H1 (cell line): ENCODE measurements around the gene POFUT2. TPM values are rescaled to one million over a fixed set of nuclear protein-coding genes. Genes with fewer than 3 reads are reported as not detected.

Source experiments
- CTCF ChIA-PET: fragments of 300-600 bp; sonication (Branson Sonifier 250); formaldehyde crosslinking; loops from one replicate; lab custom pipeline; 2021; ENCODE audit not compliant: partially characterized antibody; lab: Charles Lee
- POLR2A ChIA-PET: fragments of 300-600 bp; sonication (Branson Sonifier 250); formaldehyde crosslinking; loops from one replicate; lab custom pipeline; 2021; ENCODE audit warnings: inconsistent platforms; ENCODE audit not compliant: partially characterized antibody; lab: Charles Lee
- DNase-seq, 2 experiments: peaks; one replicate each; pipeline versions ENCODE4 v3.0.0 to v3.0.0-alpha.2; 2010 to 2022; ENCODE audit warnings: low spot score in 2 of 2, low read depth in 1 of 2, mixed read lengths in 1 of 2
- FAIRE-seq: peaks from 2 replicates; lab custom pipeline; 2011; peaks lifted over from hg19 to GRCh38; lab: Jason Lieb, UNC
- H2AFZ ChIP-seq: 2 replicates; pipeline ENCODE4 v1.8.1; 2012; ENCODE audit warnings: low read length, inconsistent platforms
- H2AK5ac ChIP-seq: 2 replicates; pipeline ENCODE4 v1.6.1; 2013; ENCODE audit warnings: low read depth, low read length
- H2BK120ac ChIP-seq: replicated peaks from 2 replicates; pipeline ENCODE3; 2013; ENCODE audit warnings: low read depth, low read length, inconsistent platforms
- H2BK12ac ChIP-seq: 2 replicates; pipeline ENCODE4 v1.6.1; 2013; ENCODE audit warnings: low read depth, low read length
- H2BK15ac ChIP-seq: 2 replicates; pipeline ENCODE4 v1.6.1; 2013; ENCODE audit warnings: low read length
- H2BK20ac ChIP-seq: 2 replicates; pipeline ENCODE4 v1.6.1; 2013; ENCODE audit warnings: low read length
- H2BK5ac ChIP-seq: 2 replicates; pipeline ENCODE4 v1.6.1; 2013; ENCODE audit warnings: low read depth, low read length
- H3K14ac ChIP-seq: 2 replicates; pipeline ENCODE4 v1.6.1; 2013; ENCODE audit warnings: inconsistent platforms; ENCODE audit not compliant: insufficient read length
- H3K18ac ChIP-seq: 2 replicates; pipeline ENCODE4 v1.6.1; 2013; ENCODE audit warnings: low read length; ENCODE audit errors: extremely low read depth
- H3K23ac ChIP-seq: 2 replicates; pipeline ENCODE4 v1.6.1; 2013; ENCODE audit warnings: inconsistent platforms; ENCODE audit not compliant: insufficient read length
- H3K23me2 ChIP-seq: 2 replicates; pipeline ENCODE4 v1.6.1; 2013; ENCODE audit warnings: low read depth, low read length
- H3K27ac ChIP-seq: 2 replicates; pipeline ENCODE4 v1.6.1; 2011; ENCODE audit warnings: low read depth, low read length, inconsistent platforms
- H3K27me3 ChIP-seq, 4 experiments: replicated peaks in 1 of 4; 1 replicate in 1 of 4; 2 replicates in 3 of 4; pipeline versions ENCODE4 v1.6.1 to v1.8.1; 2011 to 2013; ENCODE audit warnings: low read length in 3 of 4, mild to moderate bottlenecking in 3 of 4, inconsistent platforms in 2 of 4, mixed read lengths in 2 of 4, moderate library complexity in 1 of 4; ENCODE audit not compliant: control insufficient read depth in 3 of 4, insufficient read depth in 3 of 4; ENCODE audit errors: extremely low read depth in 1 of 4
- H3K36me3 ChIP-seq, 4 experiments: 2 replicates each; pipeline versions ENCODE4 v1.6.1 to v1.8.1; 2011 to 2013; ENCODE audit warnings: mild to moderate bottlenecking in 4 of 4, low read length in 3 of 4, moderate library complexity in 2 of 4, control low read depth in 1 of 4, inconsistent platforms in 1 of 4; ENCODE audit not compliant: insufficient read depth in 4 of 4, control insufficient read depth in 2 of 4
- H3K4ac ChIP-seq: replicated peaks from 2 replicates; pipeline ENCODE3; 2013; ENCODE audit warnings: low read length, low read depth, mixed read lengths, inconsistent platforms; ENCODE audit not compliant: insufficient read length
- H3K4me1 ChIP-seq, 4 experiments: replicated peaks in 1 of 4; 1 replicate in 1 of 4; 2 replicates in 3 of 4; pipeline versions ENCODE4 v1.6.1 to v1.8.1; 2011 to 2013; ENCODE audit warnings: low read length in 3 of 4, inconsistent platforms in 2 of 4, mixed read lengths in 1 of 4; ENCODE audit not compliant: insufficient read depth in 4 of 4, control insufficient read depth in 3 of 4
- H3K4me2 ChIP-seq, 2 experiments: 2 replicates each; pipeline versions ENCODE4 v1.6.1 to v1.8.1; 2011 to 2013; ENCODE audit warnings: low read depth in 2 of 2, low read length in 2 of 2, control low read depth in 1 of 2, inconsistent platforms in 1 of 2, mild to moderate bottlenecking in 1 of 2; ENCODE audit not compliant: insufficient read depth in 1 of 2
- H3K4me3 ChIP-seq, 4 experiments: fragments of 200-600, 300-600 bp in 1 of 4; sonication (generic), shearing (Covaris generic), sonication (Bioruptor Twin) in 1 of 4; 2 replicates each; pipeline versions ENCODE4 v1.5.1 to v1.8.1; 2011 to 2016; ENCODE audit warnings: low read length in 4 of 4, low read depth in 3 of 4, control low read depth in 2 of 4, inconsistent platforms in 2 of 4, mild to moderate bottlenecking in 2 of 4, mixed read lengths in 1 of 4, moderate library complexity in 1 of 4; ENCODE audit not compliant: insufficient read depth in 2 of 4; ENCODE audit errors: extremely low read depth in 1 of 4
- H3K56ac ChIP-seq: replicated peaks from 2 replicates; pipeline ENCODE3; 2013; ENCODE audit warnings: low read depth, mild to moderate bottlenecking, mixed read lengths, low read length, inconsistent platforms; ENCODE audit not compliant: insufficient read length
- H3K79me1 ChIP-seq: 2 replicates; pipeline ENCODE4 v1.6.1; 2013; ENCODE audit warnings: low read depth, low read length, control low read depth
- H3K79me2 ChIP-seq, 2 experiments: 2 replicates each; pipeline versions ENCODE4 v1.6.1 to v1.8.1; 2012 to 2013; ENCODE audit warnings: low read length in 2 of 2, mild to moderate bottlenecking in 2 of 2, inconsistent platforms in 1 of 2; ENCODE audit not compliant: insufficient read depth in 2 of 2, control insufficient read depth in 1 of 2
- H3K9ac ChIP-seq, 4 experiments: replicated peaks in 1 of 4; 1 replicate in 1 of 4; 2 replicates in 3 of 4; pipeline versions ENCODE4 v1.6.1 to v1.8.1; 2011 to 2013; ENCODE audit warnings: low read depth in 3 of 4, low read length in 3 of 4, control low read depth in 2 of 4, mild to moderate bottlenecking in 2 of 4, moderate library complexity in 2 of 4, inconsistent platforms in 1 of 4; ENCODE audit errors: extremely low read depth in 1 of 4
- H3K9me3 ChIP-seq, 2 experiments: 2 replicates each; pipeline versions ENCODE4 v1.6.1 to v1.8.1; 2012 to 2013; ENCODE audit warnings: mild to moderate bottlenecking in 2 of 2, moderate library complexity in 2 of 2, control low read depth in 1 of 2, inconsistent platforms in 1 of 2, low read depth in 1 of 2, low read length in 1 of 2, mixed read lengths in 1 of 2; ENCODE audit not compliant: insufficient read depth in 2 of 2
- H4K20me1 ChIP-seq, 2 experiments: replicated peaks in 1 of 2; 2 replicates each; pipeline versions ENCODE3 to v1.8.1; 2011 to 2013; ENCODE audit warnings: inconsistent platforms in 2 of 2, low read length in 2 of 2, mild to moderate bottlenecking in 1 of 2; ENCODE audit not compliant: insufficient read depth in 2 of 2, control insufficient read depth in 1 of 2
- H4K5ac ChIP-seq: 2 replicates; pipeline ENCODE4 v1.6.1; 2013; ENCODE audit warnings: low read length, low read depth, mixed read lengths, inconsistent platforms; ENCODE audit not compliant: insufficient read length
- H4K8ac ChIP-seq: 2 replicates; pipeline ENCODE4 v1.8.0; 2013; ENCODE audit warnings: mild to moderate bottlenecking, moderate library complexity, low read length, inconsistent platforms; ENCODE audit not compliant: insufficient read depth; ENCODE audit errors: extremely low read depth
- H4K91ac ChIP-seq: replicated peaks from 2 replicates; pipeline ENCODE3; 2013; ENCODE audit warnings: low read length, mixed read lengths, inconsistent platforms; ENCODE audit not compliant: insufficient read length
- MAFK ChIP-seq: IDR thresholded peaks from 2 replicates; pipeline ENCODE4 v1.6.1; 2012; ENCODE audit warnings: low read depth, mild to moderate bottlenecking, improper control_type of control experiment, low read length
- NANOG ChIP-seq: IDR thresholded peaks from 2 replicates; pipeline ENCODE4 v1.6.1; 2011; ENCODE audit warnings: low read length, low read depth, mild to moderate bottlenecking, inconsistent platforms; ENCODE audit not compliant: insufficient read depth, poor library complexity, severe bottlenecking
- SAP30 ChIP-seq: fragments of 300-600 bp; sonication (generic); IDR thresholded peaks from 2 replicates; pipeline ENCODE4 v1.7.1; 2012; ENCODE audit warnings: low read length, moderate library complexity, mild to moderate bottlenecking, inconsistent platforms; ENCODE audit not compliant: insufficient read depth, insufficient replicate concordance
- TBP ChIP-seq: IDR thresholded peaks from 2 replicates; pipeline ENCODE4 v1.6.1; 2011; ENCODE audit warnings: low read depth, low read length, improper control_type of control experiment
- WGBS, 2 experiments: shearing (Covaris generic) in 1 of 2; methylation state at CpG; one replicate each; pipeline versions ENCODE4 v1.1.6 to v1.1.7; 2013 to 2015; ENCODE audit warnings: low lambda C conversion rate in 2 of 2, mixed read lengths in 2 of 2, inconsistent platforms in 1 of 2, low coverage in 1 of 2, missing lambda C conversion rate in 1 of 2; ENCODE audit not compliant: insufficient replicate concordance in 2 of 2, insufficient coverage in 1 of 2, insufficient read length in 1 of 2; ENCODE audit errors: extremely low coverage in 1 of 2, missing lambda C conversion rate in 1 of 2; 5-methylcytosine and 5-hydroxymethylcytosine counted together
- polyA plus RNA-seq, 7 experiments: library from polyadenylated mRNA; depleted of rRNA in 3 of 7; stranded (reverse) in 5 of 7; unstranded in 2 of 7; fragments of >200 nt in 5 of 7; fragments of 200-250 nt in 2 of 7; gene quantifications; 1 replicate in 5 of 7; 2 replicates in 1 of 7; 4 replicates in 1 of 7; pipeline versions ENCODE4 v1.2.1 to v1.2.3, GENCODE V29; 2011 to 2013; ENCODE audit warnings: missing spikeins in 2 of 7, mixed read lengths in 2 of 7
- total RNA-seq: library from RNA; stranded (reverse); fragmentation: NEBNext Ultra II Directional; extraction: Animal tissue kit (Norgen Biotek cat#: 25700); gene quantifications from 2 replicates; pipeline ENCODE4 v1.2.1, GENCODE V29; 2021

POFUT2 gene
- total and polyA plus RNA-seq, 2 of the 8 experiments (the other 6 are each of a cell fraction or from before 2014, with no cell fraction given): 13.7 to 32.1 TPM

GRCh38 chr21:45256912-45257672 is 30.6 kb downstream of the POFUT2 start:
- WGBS, 2 experiments: 90% methylated on average over 26 of the region's 27 CpGs; no CpG with 5 or more reads in 1 of the 2 experiments
- Histone ChIP-seq H3K4me2 (no peak overlapping the region), H2BK15ac (peak overlapping the region; percentile 46; the same call in 1 of the 2 replicates), H2BK5ac (no peak overlapping the region), H3K4me1 (peaks cover 0 to 5% (median 0%) of the 10 kb centered on the region in 4 experiments; a peak in 2 of 7 replicates), H4K20me1 (no peaks in the 10 kb centered on the region), H3K4ac (no peak overlapping the region), H2AK5ac (no peak overlapping the region; the same call in 1 of the 2 replicates), H3K27me3 (no peaks in the 10 kb centered on the region), H4K8ac (peak overlapping the region; percentile 45; the same call in 1 of the 2 replicates), H4K91ac (no peak overlapping the region), H3K18ac (no peak overlapping the region), H3K4me3 (no peak overlapping the region), H3K79me1 (no peaks in the 10 kb centered on the region; the same call in 1 of the 2 replicates), H3K23me2 (no peaks in the 10 kb centered on the region), H3K14ac (no peak overlapping the region), H2BK20ac (no peak overlapping the region), H3K23ac (no peak overlapping the region), H2AFZ (no peak overlapping the region), H2BK120ac (no peak overlapping the region), H2BK12ac (no peak overlapping the region), H4K5ac (no peak overlapping the region), H3K9me3 (no peaks in the 10 kb centered on the region), H3K9ac (no peak overlapping the region), H3K79me2 (no peaks in the 10 kb centered on the region), H3K27ac (no peak overlapping the region), H3K36me3 (peaks cover 0 to 3% (median 0%) of the 10 kb centered on the region in 4 experiments; a peak in 1 of 8 replicates), H3K56ac (no peak overlapping the region)
- ChIA-PET CTCF (interaction anchor here (1.0 to 5.9 kb wide), 7 partner anchors 9 to 117 kb away, joined by 3 to 37 read pairs (median 8); no protein-coding TSS in a partner anchor), POLR2A (interaction anchor here (0.9 to 2.2 kb wide), 3 partner anchors 11 to 202 kb away, joined by 3 to 5 read pairs (median 4); partner anchors contain the start of gene POFUT2)
- FAIRE-seq (no peak), DNase-seq (peak in 1 of 2 experiments; percentile 53)
- no peak for TF ChIP-seq MAFK
- no peak for TF ChIP-seq TBP
- no peak for TF ChIP-seq SAP30
- no peak for TF ChIP-seq NANOG
